CD4-positive, alpha-beta memory T cell (primary cell): ENCODE measurements around the gene AHI1. TPM values are rescaled to one million over a fixed set of nuclear protein-coding genes. Genes with fewer than 3 reads are reported as not detected.

Source experiments
- CTCF ChIA-PET: fragments of 350-600 bp; sonication (Branson Sonifier 250); formaldehyde crosslinking; loops from one replicate; lab custom pipeline; 2021; ENCODE audit warnings: inconsistent platforms; ENCODE audit not compliant: partially characterized antibody; lab: Charles Lee
- POLR2A ChIA-PET: fragments of 350-600 bp; sonication (Branson Sonifier 250); formaldehyde crosslinking; loops from one replicate; lab custom pipeline; 2021; ENCODE audit not compliant: partially characterized antibody; lab: Charles Lee
- DNase-seq, 5 donors: peaks; one replicate each; pipeline versions ENCODE4 v3.0.0 to v3.0.0-alpha.2; 2020 to 2022; ENCODE audit warnings: mixed read lengths in 1 of 5
- H3K27ac ChIP-seq: one replicate; pipeline ENCODE4 v1.7.0; 2013; ENCODE audit warnings: low read depth, low read length
- H3K27me3 ChIP-seq: 2 replicates; pipeline ENCODE4 v1.7.0; 2013; ENCODE audit warnings: mild to moderate bottlenecking, low read length, moderate library complexity; ENCODE audit not compliant: insufficient read depth
- H3K36me3 ChIP-seq: 2 replicates; pipeline ENCODE4 v1.7.0; 2013; ENCODE audit warnings: mild to moderate bottlenecking, low read length, moderate library complexity; ENCODE audit not compliant: insufficient read depth
- H3K4me1 ChIP-seq: 2 replicates; pipeline ENCODE4 v1.7.0; 2013; ENCODE audit warnings: mild to moderate bottlenecking, low read length, moderate library complexity; ENCODE audit not compliant: insufficient read depth
- H3K4me3 ChIP-seq, 2 donors: one replicate each; pipeline ENCODE4 v1.7.0; 2013; ENCODE audit warnings: low read length in 2 of 2, mild to moderate bottlenecking in 1 of 2
- H3K9me3 ChIP-seq, 2 donors: one replicate each; pipeline ENCODE4 v1.7.0; 2013; ENCODE audit warnings: low read length in 2 of 2, control low read depth in 1 of 2; ENCODE audit not compliant: control insufficient read depth in 1 of 2
- H3K27ac Mint-ChIP-seq, 7 donors: one replicate each; pipeline ENCODE4 v1.8.0; 2020 to 2021; ENCODE audit warnings: mixed read lengths in 7 of 7, mild to moderate bottlenecking in 6 of 7, inconsistent platforms in 3 of 7, moderate library complexity in 3 of 7
- H3K27me3 Mint-ChIP-seq, 2 donors: one replicate each; pipeline ENCODE4 v1.8.0; 2020 to 2021; ENCODE audit warnings: mixed read lengths in 2 of 2
- H3K36me3 Mint-ChIP-seq, 2 donors: one replicate each; pipeline ENCODE4 v1.8.0; 2020 to 2021; ENCODE audit warnings: mixed read lengths in 2 of 2, inconsistent platforms in 1 of 2, mild to moderate bottlenecking in 1 of 2
- H3K4me1 Mint-ChIP-seq, 4 donors: one replicate each; pipeline ENCODE4 v1.8.0; 2020 to 2021; ENCODE audit warnings: mixed read lengths in 4 of 4, mild to moderate bottlenecking in 1 of 4
- H3K4me3 Mint-ChIP-seq, 8 donors: one replicate each; pipeline ENCODE4 v1.8.0; 2020 to 2021; ENCODE audit warnings: mixed read lengths in 8 of 8, mild to moderate bottlenecking in 7 of 8, moderate library complexity in 6 of 8, inconsistent platforms in 3 of 8
- H3K9me3 Mint-ChIP-seq, 8 donors: one replicate each; pipeline ENCODE4 v1.8.0; 2020 to 2021; ENCODE audit warnings: mixed read lengths in 8 of 8, mild to moderate bottlenecking in 5 of 8, inconsistent platforms in 3 of 8, moderate library complexity in 1 of 8
- intact Hi-C: fragments of 100-400 bp; cut with micrococcal nuclease; formaldehyde crosslinking; loops from one replicate; pipeline ENCODE4 v1.15.1; 2023
- polyA plus RNA-seq, 2 donors: library from polyadenylated mRNA; unstranded; fragments of 300-500 nt; fragmentation: Illumina TruSeq; gene quantifications; one replicate each; pipeline ENCODE4 v1.2.3, GENCODE V29; 2021
- total RNA-seq, 2 experiments: library from RNA; stranded (reverse); gene quantifications; one replicate each; pipeline ENCODE4 v1.2.3, GENCODE V29; 2021

Gene AHI1
- total and polyA plus RNA-seq, 4 experiments from 2014 or later: 0.59 to 12.8 (median 9.2) TPM

DNA sequence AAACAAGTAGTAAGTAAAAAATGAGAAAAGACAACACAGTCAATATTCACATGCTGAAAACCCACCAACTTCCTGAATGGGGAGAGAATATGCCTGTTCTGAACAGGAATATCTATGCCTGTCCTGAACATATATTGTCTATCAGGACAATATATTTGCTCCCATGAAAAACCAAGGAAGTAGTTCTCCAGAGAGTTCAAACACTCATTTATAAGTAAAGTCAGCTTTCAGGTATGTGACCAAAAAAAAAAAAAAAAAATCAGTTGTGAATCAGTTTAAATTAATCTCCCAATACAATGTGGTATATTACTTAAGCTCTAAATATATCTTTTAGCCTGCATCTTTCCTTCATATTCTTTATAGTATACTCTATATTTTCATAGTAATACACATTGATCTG is 197.0 kb downstream of the AHI1 start:
- peaks cover 0 to 12% (median 1%) of the 10 kb centered on the region in 8 donors for H3K9me3 Mint-ChIP-seq

GRCh38 chr6:135299256-135299655 is 198.3 kb downstream of the AHI1 start:
- Mint-ChIP-seq H3K4me3 (no peak overlapping the region), H3K9me3 (peaks cover 0 to 10% (median 2%) of the 10 kb centered on the region in 8 donors), H3K27me3 (no peaks in the 10 kb centered on the region), H3K4me1 (peaks cover 0 to 1% (median 0%) of the 10 kb centered on the region in 4 donors), H3K36me3 (peaks cover 7 to 31% of the 10 kb centered on the region in 2 donors), H3K27ac (no peak overlapping the region)
- Histone ChIP-seq H3K9me3 (no peaks in the 10 kb centered on the region), H3K27ac (no peak overlapping the region), H3K36me3 (no peaks in the 10 kb centered on the region), H3K4me3 (no peak overlapping the region), H3K4me1 (no peaks in the 10 kb centered on the region), H3K27me3 (no peaks in the 10 kb centered on the region)
- CTCF ChIA-PET: no interaction called here
- intact Hi-C loops: no loop called here
- no peak for DNase-seq
- POLR2A ChIA-PET: no interaction called here

More for the DNA sequence above, 197.0 kb downstream of the AHI1 start:
- peaks cover 7 to 36% of the 10 kb centered on the region in 2 donors for H3K36me3 Mint-ChIP-seq
- H3K9me3 ChIP-seq: no peaks in the 10 kb centered on the region
- no peak overlapping the region for H3K27ac ChIP-seq
- H3K27ac Mint-ChIP-seq: no peak overlapping the region
- DNase-seq: no peak
- CTCF ChIA-PET: no interaction called here
- no peaks in the 10 kb centered on the region for H3K36me3 ChIP-seq
- H3K4me1 ChIP-seq: no peaks in the 10 kb centered on the region
- no peak overlapping the region for H3K4me3 ChIP-seq
- H3K4me3 Mint-ChIP-seq: no peak overlapping the region
- H3K27me3 Mint-ChIP-seq: no peaks in the 10 kb centered on the region
- POLR2A ChIA-PET: no interaction called here
- intact Hi-C loops: no loop called here
- H3K4me1 Mint-ChIP-seq: no peaks in the 10 kb centered on the region
- no peaks in the 10 kb centered on the region for H3K27me3 ChIP-seq

- H3K27me3 Mint-ChIP-seq: no peaks in the 10 kb centered on the region
- H3K36me3 Mint-ChIP-seq: peaks cover 7 to 29% of the 10 kb centered on the region in 2 donors
- ChIA-PET POLR2A (no interaction called here), CTCF (interaction anchor here (1.0 kb wide), 1 partner anchor 9 kb away, joined by 3 read pairs; no protein-coding TSS in a partner anchor)
- intact Hi-C loops: no loop called here
- H3K9me3 ChIP-seq: no peaks in the 10 kb centered on the region
- DNase-seq: no peak
- no peaks in the 10 kb centered on the region for H3K27me3 ChIP-seq
- no peak overlapping the region for H3K4me3 Mint-ChIP-seq
- H3K27ac Mint-ChIP-seq: no peak overlapping the region
- no peaks in the 10 kb centered on the region for H3K36me3 ChIP-seq
- H3K4me1 Mint-ChIP-seq: peaks cover 0 to 1% (median 0%) of the 10 kb centered on the region in 4 donors
- H3K4me1 ChIP-seq: no peaks in the 10 kb centered on the region
- H3K27ac ChIP-seq: no peak overlapping the region
- H3K4me3 ChIP-seq: no peak overlapping the region
- peaks cover 0 to 10% (median 2%) of the 10 kb centered on the region in 8 donors for H3K9me3 Mint-ChIP-seq
Measured at GRCh38 chr6:135298455-135298854, 199.1 kb downstream of the AHI1 start.

- Mint-ChIP-seq H3K4me1 (peaks cover 0 to 1% (median 0%) of the 10 kb centered on the region in 4 donors), H3K4me3 (no peak overlapping the region), H3K27ac (no peak overlapping the region), H3K9me3 (peaks cover 0 to 8% (median 0%) of the 10 kb centered on the region in 8 donors), H3K27me3 (no peaks in the 10 kb centered on the region), H3K36me3 (peaks cover 6 to 25% of the 10 kb centered on the region in 2 donors)
- no peak overlapping the region for H3K27ac ChIP-seq
- no peaks in the 10 kb centered on the region for H3K9me3 ChIP-seq
- ChIA-PET CTCF (no interaction called here), POLR2A (no interaction called here)
- H3K4me3 ChIP-seq: no peak overlapping the region
- H3K36me3 ChIP-seq: no peaks in the 10 kb centered on the region
- intact Hi-C loops: no loop called here
- no peaks in the 10 kb centered on the region for H3K27me3 ChIP-seq
- DNase-seq: no peak
- H3K4me1 ChIP-seq: no peaks in the 10 kb centered on the region
Measured at GRCh38 chr6:135296715-135297114, 200.8 kb downstream of the AHI1 start.

DNA sequence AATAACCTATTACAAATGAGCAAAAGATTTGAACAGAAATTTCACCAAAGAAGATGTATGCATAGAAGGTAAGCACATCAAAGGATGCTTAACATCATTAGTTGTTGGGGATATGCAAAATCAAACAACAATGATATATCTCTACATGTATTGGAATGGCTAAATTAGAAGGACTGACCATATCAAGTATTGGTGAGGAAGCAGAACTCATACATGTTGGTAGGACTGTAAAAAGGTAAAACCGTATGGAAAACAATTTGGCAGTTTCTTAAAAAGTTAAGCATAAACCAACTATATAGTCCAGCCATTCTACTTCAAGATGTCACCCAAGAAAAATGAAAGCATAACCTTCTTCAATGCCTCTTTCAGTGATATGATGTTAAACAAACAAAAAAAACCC is 202.5 kb downstream of the AHI1 start:
- Mint-ChIP-seq H3K4me1 (peaks cover 0 to 1% (median 0%) of the 10 kb centered on the region in 4 donors), H3K9me3 (peaks cover 0 to 8% (median 0%) of the 10 kb centered on the region in 8 donors), H3K27me3 (no peaks in the 10 kb centered on the region), H3K4me3 (no peak overlapping the region), H3K36me3 (peaks cover 0 to 22% of the 10 kb centered on the region in 2 donors), H3K27ac (no peak overlapping the region)
- no peak overlapping the region for H3K4me3 ChIP-seq
- no peaks in the 10 kb centered on the region for H3K36me3 ChIP-seq
- H3K27me3 ChIP-seq: no peaks in the 10 kb centered on the region
- CTCF ChIA-PET: no interaction called here
- no peak for DNase-seq
- POLR2A ChIA-PET: no interaction called here
- no peak overlapping the region for H3K27ac ChIP-seq
- H3K9me3 ChIP-seq: no peaks in the 10 kb centered on the region
- intact Hi-C loops: no loop called here
- no peaks in the 10 kb centered on the region for H3K4me1 ChIP-seq

DNA sequence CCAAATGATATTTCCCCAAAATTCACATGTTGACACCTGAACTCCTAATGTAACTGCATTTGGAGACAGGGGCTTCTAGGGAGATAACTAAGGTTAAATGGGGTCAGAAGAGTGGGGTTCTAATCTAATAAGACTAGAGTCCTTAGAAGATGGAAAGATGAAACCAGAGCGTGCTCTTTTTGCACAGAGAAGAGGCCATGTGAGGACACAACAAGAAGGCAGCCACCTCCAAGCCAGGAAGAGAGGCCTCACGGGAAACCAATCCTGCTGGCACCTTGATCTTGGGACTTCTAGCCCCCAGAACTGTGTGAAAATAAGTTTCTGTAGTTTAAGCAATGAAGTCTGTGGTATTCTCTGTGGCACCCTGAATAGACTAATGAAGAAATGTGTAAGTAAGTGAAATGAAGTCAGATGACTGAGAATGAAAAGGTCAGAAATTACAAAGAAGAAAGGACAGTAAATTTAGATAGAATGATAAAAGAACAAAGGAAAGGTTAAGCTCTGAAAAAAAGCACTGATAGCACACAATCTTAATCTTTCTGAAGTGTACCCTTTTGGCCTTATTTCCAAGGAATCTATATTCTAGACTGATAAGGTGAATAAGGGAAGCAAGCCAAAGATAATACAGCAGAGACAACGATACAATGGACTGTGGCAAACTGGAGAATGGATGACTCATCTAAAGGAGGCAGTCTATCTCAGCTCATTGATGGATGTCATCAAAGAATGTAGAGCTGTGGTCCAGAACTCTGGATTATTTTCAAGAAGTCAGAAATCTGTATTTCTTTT is 206.1 kb downstream of the AHI1 start:
- peaks cover 0 to 31% of the 10 kb centered on the region in 2 donors for H3K36me3 Mint-ChIP-seq
- intact Hi-C loops: no loop called here
- no peak for DNase-seq
- ChIA-PET CTCF (no interaction called here), POLR2A (no interaction called here)
- Histone ChIP-seq H3K36me3 (no peaks in the 10 kb centered on the region), H3K27ac (no peak overlapping the region), H3K4me1 (no peaks in the 10 kb centered on the region), H3K27me3 (no peaks in the 10 kb centered on the region), H3K9me3 (no peaks in the 10 kb centered on the region), H3K4me3 (no peak overlapping the region)
- no peaks in the 10 kb centered on the region for H3K27me3 Mint-ChIP-seq
- H3K4me3 Mint-ChIP-seq: no peak overlapping the region
- peaks cover 0 to 7% (median 0%) of the 10 kb centered on the region in 8 donors for H3K9me3 Mint-ChIP-seq
- H3K27ac Mint-ChIP-seq: no peak overlapping the region
- H3K4me1 Mint-ChIP-seq: peaks cover 0 to 1% (median 0%) of the 10 kb centered on the region in 4 donors

DNA sequence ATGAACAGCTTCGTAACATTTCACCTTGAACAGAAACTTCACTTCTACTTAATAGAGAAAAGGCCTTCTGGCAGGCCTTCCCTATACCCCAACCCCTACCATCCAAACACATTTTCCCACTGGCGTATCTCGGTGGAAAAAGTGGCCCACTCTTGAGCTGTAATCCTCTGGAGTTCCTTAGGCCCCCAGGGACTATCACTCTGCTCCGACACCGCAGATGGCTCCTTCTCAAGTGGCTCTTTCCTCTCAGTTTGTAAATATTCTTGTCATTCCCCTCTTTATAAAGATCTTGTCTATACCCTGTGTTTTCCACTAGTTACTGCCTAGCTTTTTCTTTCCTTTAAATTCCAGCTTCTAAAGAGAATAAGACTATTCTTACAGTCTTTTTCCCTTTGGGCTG is 207.7 kb downstream of the AHI1 start:
- H3K36me3 Mint-ChIP-seq: peaks cover 0 to 27% of the 10 kb centered on the region in 2 donors

More for the DNA sequence above, 207.7 kb downstream of the AHI1 start:
- Mint-ChIP-seq H3K27me3 (no peaks in the 10 kb centered on the region), H3K9me3 (no peaks in the 10 kb centered on the region), H3K27ac (no peak overlapping the region), H3K4me3 (no peak overlapping the region), H3K4me1 (no peaks in the 10 kb centered on the region)
- H3K4me3 ChIP-seq: no peak overlapping the region
- H3K36me3 ChIP-seq: no peaks in the 10 kb centered on the region
- intact Hi-C loops: no loop called here
- no peak overlapping the region for H3K27ac ChIP-seq
- DNase-seq: no peak
- ChIA-PET POLR2A (no interaction called here), CTCF (interaction anchor here (1.4 kb wide), 1 partner anchor 9 kb away, joined by 3 read pairs; no protein-coding TSS in a partner anchor)
- no peaks in the 10 kb centered on the region for H3K9me3 ChIP-seq
- H3K27me3 ChIP-seq: no peaks in the 10 kb centered on the region
- no peaks in the 10 kb centered on the region for H3K4me1 ChIP-seq
